Mesenteric fat pad (tissue), 1 donor: ENCODE data around the gene TBC1D7. TPM values are rescaled to one million over a fixed set of nuclear protein-coding genes. Genes with fewer than 3 reads are reported as not detected.

Experiments
- DNase-seq: peaks from one replicate; pipeline ENCODE4 v3.0.0-alpha.2; 2020; ENCODE audit warnings: low spot score
- total RNA-seq: library from RNA; stranded (reverse); fragmentation: NEBNext Ultra II Directional; extraction: Animal tissue kit (Norgen Biotek cat#: 25700); gene quantifications from one replicate; pipeline ENCODE4 v1.2.1, GENCODE V29; 2021
- donor health status: DM: yes; HTN: yes; CAD: no.

Gene TBC1D7
- total RNA-seq, 1 donor from 2014 or later: 11.0 TPM

GRCh38 chr6:13273931-13274706, 54.2 kb downstream of the TBC1D7 start:
- no peak for DNase-seq

GRCh38 chr6:13273202-13273930, 55.0 kb downstream of the TBC1D7 start:
- DNase-seq: no peak

- DNase-seq: no peak
Observed at GRCh38 chr6:13272131-13273046, 55.9 kb downstream of the TBC1D7 start.

- DNase-seq: no peak
Observed at GRCh38 chr6:13268913-13269518, 59.3 kb downstream of the TBC1D7 start.

- no peak for DNase-seq
Observed at GRCh38 chr6:13267142-13267651, 61.1 kb downstream of the TBC1D7 start.

- DNase-seq: no peak
Observed at GRCh38 chr6:13263669-13264068, 64.7 kb downstream of the TBC1D7 start.

- no peak for DNase-seq
Observed at GRCh38 chr6:13262302-13263230, 65.8 kb downstream of the TBC1D7 start.

GRCh38 chr6:13261464-13261994, 66.8 kb downstream of the TBC1D7 start:
- no peak for DNase-seq

GRCh38 chr6:13260831-13261230, 67.5 kb downstream of the TBC1D7 start:
- no peak for DNase-seq

- DNase-seq: no peak
Observed at GRCh38 chr6:13260101-13260598, 68.2 kb downstream of the TBC1D7 start.

GRCh38 chr6:13259393-13259792, 68.9 kb downstream of the TBC1D7 start:
- no peak for DNase-seq

GRCh38 chr6:13256266-13257001, 71.9 kb downstream of the TBC1D7 start:
- DNase-seq: no peak

Other genes starting within 250 kb of the TBC1D7 start
- gene GFOD1, start 159.1 kb upstream of the TBC1D7 start, total RNA-seq: 25.9 TPM
- gene SIRT5, start 246.1 kb upstream of the TBC1D7 start, total RNA-seq: 8.8 TPM